Stimulated activated naive CD8-positive, alpha-beta T cell treated with anti-CD3 and anti-CD28 coated beads, Interleukin-15, Interleukin-2, amounts not matched to agents 100 U/mL and 50 U/mL, for 24 hours (primary cell): ENCODE measurements around the gene OSGIN1.

ENCODE experiments used
- ATAC-seq: fragments of 150-1000 bp; cut with Tn5 transposase; one replicate; pipeline ENCODE4 v1.10.0; 2021
- DNase-seq: peaks from one replicate; pipeline ENCODE4 v3.0.0; 2021

The OSGIN1 gene

GRCh38 chr16:83998091-83998490 is 45.1 kb downstream of the OSGIN1 start:
- DNase-seq: no peak
- no peak for ATAC-seq

GRCh38 chr16:84000989-84001642 is 48.1 kb downstream of the OSGIN1 start:
- ATAC-seq (no peak), DNase-seq (no peak)

GRCh38 chr16:84001726-84002125 is 48.7 kb downstream of the OSGIN1 start:
- ATAC-seq (no peak), DNase-seq (no peak)

GRCh38 chr16:84003038-84003437 is 50.0 kb downstream of the OSGIN1 start:
- no peak for DNase-seq
- no peak for ATAC-seq

- ATAC-seq (no peak), DNase-seq (no peak)
These were observed 51.4 kb downstream of the OSGIN1 start for GRCh38 chr16:84004442-84004841.

- ATAC-seq (no peak), DNase-seq (no peak)
These were observed 52.4 kb downstream of the OSGIN1 start for GRCh38 chr16:84005391-84005790.

GRCh38 chr16:84007520-84007919 is 54.5 kb downstream of the OSGIN1 start:
- DNase-seq (no peak), ATAC-seq (no peak)

- ATAC-seq: no peak
- DNase-seq: no peak
These were observed 54.9 kb downstream of the OSGIN1 start for GRCh38 chr16:84007965-84008364.

- no peak for ATAC-seq
- no peak for DNase-seq
These were observed 56.2 kb downstream of the OSGIN1 start for GRCh38 chr16:84009282-84009681.

GRCh38 chr16:84013787-84014569 is 60.9 kb downstream of the OSGIN1 start:
- ATAC-seq (peak; percentile 80), DNase-seq (peak; percentile 68)

- no peak for ATAC-seq
- no peak for DNase-seq
These were observed 61.7 kb downstream of the OSGIN1 start for GRCh38 chr16:84014570-84015327.

GRCh38 chr16:84015399-84015798 is 62.4 kb downstream of the OSGIN1 start:
- ATAC-seq (no peak), DNase-seq (no peak)
